Mesenchymal stem cell (in vitro differentiated cells and primary cell): ENCODE results near the gene GALNT16.
A peak's percentile ranks its signal among the peaks of the same experiment; 100 is the strongest.

Experiments
- DNase-seq: peaks from one replicate; pipeline ENCODE4 v3.0.0-alpha.2; 2013
- H2AFZ ChIP-seq: one replicate; pipeline ENCODE4 v1.6.1; 2013; ENCODE audit warnings: low read depth, mild to moderate bottlenecking, control low read depth, inconsistent platforms, low read length, moderate library complexity
- H2AK5ac ChIP-seq: 2 replicates; pipeline ENCODE4 v1.6.1; 2013; ENCODE audit warnings: low read length, moderate library complexity, mild to moderate bottlenecking, inconsistent platforms; ENCODE audit not compliant: severe bottlenecking
- H2BK120ac ChIP-seq: one replicate; pipeline ENCODE4 v1.6.1; 2013; ENCODE audit warnings: low read depth, mild to moderate bottlenecking, inconsistent platforms, low read length, moderate library complexity
- H2BK12ac ChIP-seq, 2 experiments: one replicate each; pipeline ENCODE4 v1.6.1; 2013; ENCODE audit warnings: inconsistent platforms in 2 of 2, low read length in 2 of 2, mild to moderate bottlenecking in 2 of 2, moderate library complexity in 2 of 2, control low read depth in 1 of 2
- H2BK15ac ChIP-seq: one replicate; pipeline ENCODE4 v1.6.1; 2013; ENCODE audit warnings: mild to moderate bottlenecking, low read depth, inconsistent platforms; ENCODE audit not compliant: poor library complexity, severe bottlenecking
- H2BK5ac ChIP-seq: 2 replicates; pipeline ENCODE4 v1.6.1; 2013; ENCODE audit warnings: low read depth, mild to moderate bottlenecking, low read length, control low read depth, inconsistent platforms; ENCODE audit not compliant: poor library complexity, severe bottlenecking
- H3K14ac ChIP-seq, 2 experiments: one replicate each; pipeline ENCODE4 v1.6.1; 2013; ENCODE audit warnings: inconsistent platforms in 2 of 2, low read length in 2 of 2, control low read depth in 1 of 2, mild to moderate bottlenecking in 1 of 2, moderate library complexity in 1 of 2
- H3K18ac ChIP-seq, 2 experiments: one replicate each; pipeline ENCODE4 v1.6.1; 2013; ENCODE audit warnings: inconsistent platforms in 2 of 2, low read length in 2 of 2, control low read depth in 1 of 2, low read depth in 1 of 2, mild to moderate bottlenecking in 1 of 2
- H3K23ac ChIP-seq, 2 experiments: one replicate each; pipeline ENCODE4 v1.6.1; 2013; ENCODE audit warnings: inconsistent platforms in 2 of 2, low read length in 2 of 2, mild to moderate bottlenecking in 2 of 2, moderate library complexity in 2 of 2, control low read depth in 1 of 2
- H3K27ac ChIP-seq: 2 replicates; pipeline ENCODE4 v1.5.1; 2013; ENCODE audit warnings: mild to moderate bottlenecking, moderate library complexity, low read length, control low read depth, inconsistent platforms; ENCODE audit not compliant: poor library complexity, severe bottlenecking
- H3K27me3 ChIP-seq, 2 experiments: 2 replicates each; pipeline versions ENCODE4 v1.6.1 to v1.7.0; 2013; ENCODE audit warnings: low read length in 2 of 2, mild to moderate bottlenecking in 2 of 2, moderate library complexity in 2 of 2, control low read depth in 1 of 2, inconsistent platforms in 1 of 2; ENCODE audit not compliant: control insufficient read depth in 1 of 2, insufficient read depth in 1 of 2
- H3K36me3 ChIP-seq, 2 experiments: 2 replicates each; pipeline versions ENCODE4 v1.6.1 to v1.7.0; 2013; ENCODE audit warnings: low read length in 2 of 2, control low read depth in 1 of 2, inconsistent platforms in 1 of 2, low read depth in 1 of 2, mild to moderate bottlenecking in 1 of 2; ENCODE audit not compliant: insufficient read depth in 2 of 2, control insufficient read depth in 1 of 2
- H3K4ac ChIP-seq, 2 experiments: one replicate each; pipeline ENCODE4 v1.6.1; 2013; ENCODE audit warnings: inconsistent platforms in 2 of 2, low read length in 2 of 2, mild to moderate bottlenecking in 2 of 2, moderate library complexity in 2 of 2, control low read depth in 1 of 2, low read depth in 1 of 2
- H3K4me1 ChIP-seq: 2 replicates; pipeline ENCODE4 v1.6.1; 2013; ENCODE audit warnings: low read depth, low read length, control low read depth; ENCODE audit not compliant: control insufficient read depth, insufficient read depth
- H3K4me2 ChIP-seq: 2 replicates; pipeline ENCODE4 v1.6.1; 2013; ENCODE audit warnings: low read length, mild to moderate bottlenecking, inconsistent platforms; ENCODE audit not compliant: poor library complexity, severe bottlenecking
- H3K4me3 ChIP-seq, 2 experiments: 2 replicates each; pipeline versions ENCODE4 v1.5.1 to v1.7.0; 2013; ENCODE audit warnings: low read length in 2 of 2, mild to moderate bottlenecking in 2 of 2, control low read depth in 1 of 2, low read depth in 1 of 2; ENCODE audit not compliant: insufficient read depth in 1 of 2
- H3K79me1 ChIP-seq: replicated peaks from 2 replicates; pipeline ENCODE4 v1.6.1; 2013; ENCODE audit warnings: mild to moderate bottlenecking, control low read depth, low read length, inconsistent platforms; ENCODE audit not compliant: poor library complexity, severe bottlenecking
- H3K9ac ChIP-seq: 2 replicates; pipeline ENCODE4 v1.7.0; 2013; ENCODE audit warnings: mild to moderate bottlenecking, low read length, moderate library complexity
- H3K9me3 ChIP-seq: 2 replicates; pipeline ENCODE4 v1.7.0; 2013; ENCODE audit warnings: mild to moderate bottlenecking, low read length; ENCODE audit not compliant: control insufficient read depth
- H4K8ac ChIP-seq: one replicate; pipeline ENCODE4 v1.6.1; 2013; ENCODE audit warnings: inconsistent platforms, mild to moderate bottlenecking, low read length, moderate library complexity
- H4K91ac ChIP-seq: one replicate; pipeline ENCODE4 v1.6.1; 2013; ENCODE audit warnings: mild to moderate bottlenecking, low read length, inconsistent platforms
- WGBS: methylation state at CpG from one replicate; pipeline ENCODE4 v1.1.7; 2013; ENCODE audit warnings: mixed read lengths; 5-methylcytosine and 5-hydroxymethylcytosine counted together

Gene GALNT16

GRCh38 chr14:69363055-69363454 is 103.1 kb downstream of the GALNT16 start:
- Histone ChIP-seq H2BK12ac (no peak overlapping the region), H3K79me1 (no peaks in the 10 kb centered on the region), H3K4me2 (no peak overlapping the region), H3K23ac (no peak overlapping the region), H3K9me3 (no peaks in the 10 kb centered on the region), H4K91ac (no peak overlapping the region), H3K18ac (no peak overlapping the region), H3K36me3 (no peaks in the 10 kb centered on the region), H4K8ac (no peak overlapping the region), H3K14ac (no peak overlapping the region), H2AFZ (no peak overlapping the region), H2BK5ac (no peak overlapping the region), H3K9ac (peak overlapping the region; percentile 25), H3K27ac (no peak overlapping the region), H2BK15ac (no peak overlapping the region), H3K4ac (no peak overlapping the region), H2AK5ac (no peak overlapping the region), H3K4me1 (peaks cover 2% of the 10 kb centered on the region), H3K27me3 (peaks cover 0 to 26% of the 10 kb centered on the region in 2 experiments), H2BK120ac (no peak overlapping the region), H3K4me3 (no peak overlapping the region)
- peak; percentile 28 for DNase-seq
- WGBS = 46% methylated on average over 7 of the region's 9 CpGs

- H3K4me3 ChIP-seq = no peak overlapping the region
- WGBS = 96% methylated on average over 4 of the region's 4 CpGs
Observed at GRCh38 chr14:69363964-69364363, 104.0 kb downstream of the GALNT16 start.

GRCh38 chr14:69364378-69364777 is 104.4 kb downstream of the GALNT16 start:
- H2BK15ac ChIP-seq = no peak overlapping the region
- H3K27me3 ChIP-seq = peaks cover 0 to 18% of the 10 kb centered on the region in 2 experiments
- H3K4ac ChIP-seq = no peak overlapping the region
- WGBS = 92% methylated on average over 2 of the region's 2 CpGs
- no peak overlapping the region for H4K8ac ChIP-seq
- no peak overlapping the region for H2AK5ac ChIP-seq
- peaks cover 2% of the 10 kb centered on the region for H3K4me1 ChIP-seq
- no peak overlapping the region for H2AFZ ChIP-seq
- H3K4me3 ChIP-seq = no peak overlapping the region
- H3K14ac ChIP-seq = no peak overlapping the region
- no peak overlapping the region for H2BK5ac ChIP-seq
- no peak for DNase-seq
- H2BK12ac ChIP-seq = no peak overlapping the region
- H3K4me2 ChIP-seq = no peak overlapping the region
- no peak overlapping the region for H2BK120ac ChIP-seq
- H3K18ac ChIP-seq = no peak overlapping the region
- H3K36me3 ChIP-seq = no peaks in the 10 kb centered on the region
- no peak overlapping the region for H3K9ac ChIP-seq
- no peak overlapping the region for H3K23ac ChIP-seq
- no peak overlapping the region for H4K91ac ChIP-seq
- H3K79me1 ChIP-seq = no peaks in the 10 kb centered on the region
- no peaks in the 10 kb centered on the region for H3K9me3 ChIP-seq
- no peak overlapping the region for H3K27ac ChIP-seq

More at GRCh38 chr14:69363964-69364363, 104.0 kb downstream of the GALNT16 start:
- H3K9me3 ChIP-seq = no peaks in the 10 kb centered on the region
- H2BK15ac ChIP-seq = no peak overlapping the region
- no peak overlapping the region for H4K91ac ChIP-seq
- no peaks in the 10 kb centered on the region for H3K36me3 ChIP-seq
- H4K8ac ChIP-seq = no peak overlapping the region
- no peaks in the 10 kb centered on the region for H3K79me1 ChIP-seq
- H2BK120ac ChIP-seq = no peak overlapping the region
- H2BK12ac ChIP-seq = no peak overlapping the region
- no peak overlapping the region for H3K23ac ChIP-seq
- H3K18ac ChIP-seq = no peak overlapping the region
- no peak overlapping the region for H2AK5ac ChIP-seq
- no peak overlapping the region for H3K27ac ChIP-seq
- no peak overlapping the region for H2BK5ac ChIP-seq
- no peak overlapping the region for H3K14ac ChIP-seq
- no peak overlapping the region for H3K4ac ChIP-seq
- no peak overlapping the region for H2AFZ ChIP-seq
- no peak for DNase-seq
- H3K4me2 ChIP-seq = no peak overlapping the region
- H3K4me1 ChIP-seq = peaks cover 2% of the 10 kb centered on the region
- H3K9ac ChIP-seq = no peak overlapping the region
- peaks cover 0 to 18% of the 10 kb centered on the region in 2 experiments for H3K27me3 ChIP-seq

GRCh38 chr14:69366069-69366468 is 106.1 kb downstream of the GALNT16 start:
- H3K4me3 ChIP-seq = no peak overlapping the region
- H2BK12ac ChIP-seq = no peak overlapping the region
- WGBS = 73% methylated on average over 3 of the region's 3 CpGs
- H3K27ac ChIP-seq = no peak overlapping the region
- H3K4ac ChIP-seq = no peak overlapping the region
- H3K27me3 ChIP-seq = peaks cover 0 to 15% of the 10 kb centered on the region in 2 experiments
- no peak overlapping the region for H2BK5ac ChIP-seq
- no peak for DNase-seq
- no peak overlapping the region for H4K8ac ChIP-seq
- H3K36me3 ChIP-seq = peaks cover 0 to 2% of the 10 kb centered on the region in 2 experiments
- no peak overlapping the region for H3K23ac ChIP-seq
- no peak overlapping the region for H4K91ac ChIP-seq
- H3K14ac ChIP-seq = no peak overlapping the region
- peaks cover 2% of the 10 kb centered on the region for H3K4me1 ChIP-seq
- H2BK15ac ChIP-seq = no peak overlapping the region
- H3K9me3 ChIP-seq = no peaks in the 10 kb centered on the region
- H2AK5ac ChIP-seq = no peak overlapping the region
- no peak overlapping the region for H3K9ac ChIP-seq
- H2BK120ac ChIP-seq = no peak overlapping the region
- no peaks in the 10 kb centered on the region for H3K79me1 ChIP-seq
- no peak overlapping the region for H3K4me2 ChIP-seq
- H2AFZ ChIP-seq = no peak overlapping the region
- H3K18ac ChIP-seq = no peak overlapping the region
